Activated naive CD4-positive, alpha-beta T cell treated with anti-CD3 and anti-CD28 coated beads for 36 hours (primary cell): Measurements from ENCODE around the gene HIKESHI. TPM values are rescaled to one million over a fixed set of nuclear protein-coding genes. Genes with fewer than 3 reads are reported as not detected.

Experiments
- CTCF ChIA-PET: fragments of 350-600 bp; sonication (Branson Sonifier 250); formaldehyde crosslinking; loops from one replicate; lab custom pipeline; 2021; ENCODE audit warnings: antibody characterized with exemption; lab: Charles Lee
- DNase-seq: peaks from one replicate; pipeline ENCODE4 v3.0.0-alpha.2; 2020
- H3K27ac Mint-ChIP-seq: one replicate; pipeline ENCODE4 v1.8.0; 2021; ENCODE audit warnings: mild to moderate bottlenecking, mixed read lengths
- H3K27me3 Mint-ChIP-seq: one replicate; pipeline ENCODE4 v1.8.0; 2021; ENCODE audit warnings: low read depth, mixed read lengths
- H3K36me3 Mint-ChIP-seq: one replicate; pipeline ENCODE4 v1.8.0; 2021; ENCODE audit warnings: low read depth, mixed read lengths
- H3K4me1 Mint-ChIP-seq: one replicate; pipeline ENCODE4 v1.8.0; 2021; ENCODE audit warnings: low read depth, mixed read lengths
- H3K4me3 Mint-ChIP-seq: one replicate; pipeline ENCODE4 v1.8.0; 2021; ENCODE audit warnings: mild to moderate bottlenecking, moderate library complexity, mixed read lengths
- H3K9me3 Mint-ChIP-seq: one replicate; pipeline ENCODE4 v1.8.0; 2021; ENCODE audit warnings: mixed read lengths
- intact Hi-C: fragments of 100-400 bp; cut with micrococcal nuclease; formaldehyde crosslinking; loops from one replicate; pipeline ENCODE4 v1.15.1; 2023
- total RNA-seq, 2 experiments: library from RNA; stranded (reverse); gene quantifications; one replicate each; pipeline ENCODE4 v1.2.3, GENCODE V29; 2021

HIKESHI gene
- total RNA-seq, 2 experiments from 2014 or later, result 40.4 to 41.9 TPM

DNA sequence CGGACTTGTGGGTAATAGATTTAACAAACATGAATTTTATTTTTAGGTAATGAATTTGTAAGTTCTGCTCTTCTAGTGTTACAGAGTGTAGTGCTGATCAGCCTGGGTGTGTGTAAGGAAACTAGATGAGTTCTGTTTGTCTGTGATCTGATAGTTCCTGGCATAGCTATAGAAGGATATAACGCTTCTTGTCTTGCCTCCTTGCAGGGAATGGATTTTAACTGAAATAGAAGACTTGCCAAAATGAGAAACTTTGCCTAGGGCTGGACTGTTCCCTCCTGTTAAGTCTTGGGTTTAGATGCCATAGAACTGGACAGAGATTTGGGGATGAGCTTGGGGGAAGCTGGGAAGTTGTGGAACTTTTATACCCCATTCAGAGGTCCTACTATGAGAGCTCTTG is 84.2 kb downstream of the HIKESHI start:
- Mint-ChIP-seq H3K4me1 (no peaks in the 10 kb centered on the region), H3K27me3 (no peaks in the 10 kb centered on the region), H3K36me3 (no peaks in the 10 kb centered on the region), H3K4me3 (no peak overlapping the region), H3K9me3 (no peaks in the 10 kb centered on the region), H3K27ac (no peak overlapping the region)
- intact Hi-C loops, result no loop called here
- CTCF ChIA-PET, result no interaction called here
- no peak for DNase-seq

GRCh38 chr11:86386746-86387145 is 84.7 kb downstream of the HIKESHI start:
- DNase-seq, result no peak
- intact Hi-C loops, result no loop called here
- CTCF ChIA-PET, result no interaction called here
- Mint-ChIP-seq H3K27me3 (no peaks in the 10 kb centered on the region), H3K4me1 (no peaks in the 10 kb centered on the region), H3K27ac (no peak overlapping the region), H3K36me3 (no peaks in the 10 kb centered on the region), H3K9me3 (no peaks in the 10 kb centered on the region), H3K4me3 (no peak overlapping the region)

GRCh38 chr11:86388198-86388597 is 86.2 kb downstream of the HIKESHI start:
- Mint-ChIP-seq H3K27ac (no peak overlapping the region), H3K27me3 (no peaks in the 10 kb centered on the region), H3K4me1 (no peaks in the 10 kb centered on the region), H3K9me3 (no peaks in the 10 kb centered on the region), H3K4me3 (no peak overlapping the region), H3K36me3 (no peaks in the 10 kb centered on the region)
- CTCF ChIA-PET, result interaction anchor here (0.6 kb wide), 1 partner anchor 477 kb away, joined by 3 read pairs; no protein-coding TSS in a partner anchor
- DNase-seq, result no peak
- intact Hi-C loops, result no loop called here

- H3K36me3 Mint-ChIP-seq, result no peaks in the 10 kb centered on the region
- H3K4me1 Mint-ChIP-seq, result no peaks in the 10 kb centered on the region
- no peak overlapping the region for H3K27ac Mint-ChIP-seq
- no peaks in the 10 kb centered on the region for H3K27me3 Mint-ChIP-seq
- CTCF ChIA-PET, result no interaction called here
- no peaks in the 10 kb centered on the region for H3K9me3 Mint-ChIP-seq
- DNase-seq, result no peak
- intact Hi-C loops, result no loop called here
- no peak overlapping the region for H3K4me3 Mint-ChIP-seq
Measured at GRCh38 chr11:86390487-86390886, 88.4 kb downstream of the HIKESHI start.

DNA sequence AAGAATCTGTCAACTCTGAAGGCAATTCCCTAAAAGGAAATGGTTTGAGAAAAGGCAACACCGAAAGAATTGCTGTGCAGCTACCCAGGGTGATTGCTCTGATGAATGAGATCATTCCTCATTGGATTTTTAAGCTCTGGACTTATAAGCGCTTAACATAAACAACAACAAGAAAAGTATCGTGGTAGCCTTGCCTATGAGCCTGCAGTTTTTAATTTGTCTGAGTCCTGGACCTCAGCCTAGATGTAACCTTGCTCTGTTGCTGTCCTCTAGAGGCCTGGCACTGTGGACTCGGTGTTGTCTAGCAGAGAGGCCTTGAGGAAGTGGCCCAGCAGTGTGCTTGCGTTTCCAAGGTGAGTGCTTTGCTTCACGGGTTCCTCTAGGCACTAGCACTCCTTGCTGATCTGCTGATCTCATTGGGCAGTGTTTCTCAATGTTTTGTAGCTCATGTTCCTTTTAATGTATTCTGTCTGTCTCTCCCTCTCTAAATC is 93.1 kb downstream of the HIKESHI start:
- Mint-ChIP-seq H3K9me3 (no peaks in the 10 kb centered on the region), H3K27me3 (no peaks in the 10 kb centered on the region), H3K4me3 (no peak overlapping the region), H3K27ac (no peak overlapping the region), H3K36me3 (no peaks in the 10 kb centered on the region), H3K4me1 (no peaks in the 10 kb centered on the region)
- intact Hi-C loops, result no loop called here
- DNase-seq, result no peak
- CTCF ChIA-PET, result no interaction called here

Other genes with a start within 250 kb of the HIKESHI start
- gene PICALM, start 233.2 kb upstream of the HIKESHI start, total RNA-seq, result 10 to 100 TPM; 38.6 to 42.3 TPM
- gene EED, start 57.5 kb upstream of the HIKESHI start, total RNA-seq, result 10 to 100 TPM; 60.4 to 61.0 TPM
- gene CCDC81, start 72.6 kb downstream of the HIKESHI start, total RNA-seq, result under 1 TPM; 0.81 to 0.84 TPM